ENCODE measurements around the gene GAGE12H. TPM values are rescaled to one million over a fixed set of nuclear protein-coding genes. Genes with fewer than 3 reads are reported as not detected.
"Not testable (repeated sequence)": the region's sequence is repeated elsewhere in the genome, so short reads cannot be mapped to it uniquely, and the experiment has no call there.

Gene GAGE12H
- total RNA-seq, result not detected in 2 replicates

DNA sequence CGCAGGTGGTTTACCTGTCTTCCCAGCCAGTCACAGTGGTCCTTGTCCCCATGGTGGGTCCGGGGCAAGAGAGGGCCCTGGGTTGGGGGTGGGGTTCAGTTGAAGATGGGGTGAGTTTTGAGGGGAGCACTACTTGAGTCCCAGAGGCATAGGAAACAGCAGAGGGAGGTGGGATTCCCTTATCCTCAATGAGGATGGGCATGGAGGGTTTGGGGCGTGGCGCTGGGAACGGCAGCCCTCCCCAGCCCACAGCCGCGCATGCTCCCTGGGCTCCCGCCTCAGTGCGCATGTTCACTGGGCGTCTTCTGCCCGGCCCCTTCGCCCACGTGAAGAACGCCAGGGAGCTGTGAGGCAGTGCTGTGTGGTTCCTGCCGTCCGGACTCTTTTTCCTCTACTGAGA, at the start of gene GAGE12H:
Gene GAGE12H, plus strand, starts transcription at position 301 of the 400 bp plus-strand sequence. CDS start 1,155 bp downstream, outside the sequence.
- H3K79me2 ChIP-seq (ENCODE audit: insufficient read depth, low read length); H3K27me3 ChIP-seq (ENCODE audit: insufficient read depth, low read length); H3K9me3 ChIP-seq (ENCODE audit: low read depth, low read length); H3K36me3 ChIP-seq (ENCODE audit: insufficient read depth, low read length); DNase-seq (ENCODE audit: insufficient read length, low spot score, missing footprints); H3K4me2 ChIP-seq (ENCODE audit: insufficient read depth, low read length); H4K20me1 ChIP-seq (ENCODE audit: insufficient read depth, low read length); H3K4me1 ChIP-seq (ENCODE audit: insufficient read depth, low read length); H3K27ac ChIP-seq (ENCODE audit: low read depth, low read length); H3K4me3 ChIP-seq (ENCODE audit: insufficient read depth, low read length); H2AFZ ChIP-seq (ENCODE audit: low read length): not testable (repeated sequence)

- H3K27ac ChIP-seq (ENCODE audit: low read depth, low read length); H3K36me3 ChIP-seq (ENCODE audit: insufficient read depth, low read length); H4K20me1 ChIP-seq (ENCODE audit: insufficient read depth, low read length); H3K27me3 ChIP-seq (ENCODE audit: insufficient read depth, low read length); DNase-seq (ENCODE audit: insufficient read length, low spot score, missing footprints); H3K79me2 ChIP-seq (ENCODE audit: insufficient read depth, low read length); H3K4me1 ChIP-seq (ENCODE audit: insufficient read depth, low read length); H2AFZ ChIP-seq (ENCODE audit: low read length); H3K4me3 ChIP-seq (ENCODE audit: insufficient read depth, low read length); H3K4me2 ChIP-seq (ENCODE audit: insufficient read depth, low read length); H3K9me3 ChIP-seq (ENCODE audit: low read depth, low read length): not testable (repeated sequence)
Measured at GRCh38 chrX:49531877-49532276, 47.9 kb upstream of the GAGE12H start, which contains the start of gene GAGE12C. TSS of gene GAGE12C (plus strand) at chrX:49532177. CDS start at chrX:49533332, 1,155 bp downstream.

- DNase-seq (ENCODE audit: insufficient read length, low spot score, missing footprints); H3K9me3 ChIP-seq (ENCODE audit: low read depth, low read length); H3K79me2 ChIP-seq (ENCODE audit: insufficient read depth, low read length): not testable (repeated sequence)
Measured at GRCh38 chrX:49541433-49541832, 38.3 kb upstream of the GAGE12H start, which contains the start of gene GAGE12D. TSS of gene GAGE12D (plus strand) at chrX:49541733. CDS start at chrX:49542888, 1,155 bp downstream.

DNA sequence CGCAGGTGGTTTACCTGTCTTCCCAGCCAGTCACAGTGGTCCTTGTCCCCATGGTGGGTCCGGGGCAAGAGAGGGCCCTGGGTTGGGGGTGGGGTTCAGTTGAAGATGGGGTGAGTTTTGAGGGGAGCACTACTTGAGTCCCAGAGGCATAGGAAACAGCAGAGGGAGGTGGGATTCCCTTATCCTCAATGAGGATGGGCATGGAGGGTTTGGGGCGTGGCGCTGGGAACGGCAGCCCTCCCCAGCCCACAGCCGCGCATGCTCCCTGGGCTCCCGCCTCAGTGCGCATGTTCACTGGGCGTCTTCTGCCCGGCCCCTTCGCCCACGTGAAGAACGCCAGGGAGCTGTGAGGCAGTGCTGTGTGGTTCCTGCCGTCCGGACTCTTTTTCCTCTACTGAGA, 28.8 kb upstream of the GAGE12H start, which contains the start of gene GAGE12E:
Gene GAGE12E, plus strand, starts transcription at position 301 of the 400 bp plus-strand sequence. CDS start 1,155 bp downstream, outside the sequence.
- not testable (repeated sequence) for H3K27me3 ChIP-seq (ENCODE audit: insufficient read depth, low read length); H3K36me3 ChIP-seq (ENCODE audit: insufficient read depth, low read length); H3K4me3 ChIP-seq (ENCODE audit: insufficient read depth, low read length); DNase-seq (ENCODE audit: insufficient read length, low spot score, missing footprints); H3K79me2 ChIP-seq (ENCODE audit: insufficient read depth, low read length); H2AFZ ChIP-seq (ENCODE audit: low read length); H4K20me1 ChIP-seq (ENCODE audit: insufficient read depth, low read length); H3K27ac ChIP-seq (ENCODE audit: low read depth, low read length); H3K4me1 ChIP-seq (ENCODE audit: insufficient read depth, low read length); H3K9me3 ChIP-seq (ENCODE audit: low read depth, low read length); H3K4me2 ChIP-seq (ENCODE audit: insufficient read depth, low read length)

More at GRCh38 chrX:49541433-49541832, 38.3 kb upstream of the GAGE12H start, which contains the start of gene GAGE12D:
- not testable (repeated sequence) for H2AFZ ChIP-seq (ENCODE audit: low read length); H3K4me2 ChIP-seq (ENCODE audit: insufficient read depth, low read length); H4K20me1 ChIP-seq (ENCODE audit: insufficient read depth, low read length); H3K27ac ChIP-seq (ENCODE audit: low read depth, low read length); H3K4me1 ChIP-seq (ENCODE audit: insufficient read depth, low read length); H3K27me3 ChIP-seq (ENCODE audit: insufficient read depth, low read length); H3K36me3 ChIP-seq (ENCODE audit: insufficient read depth, low read length); H3K4me3 ChIP-seq (ENCODE audit: insufficient read depth, low read length)

DNA sequence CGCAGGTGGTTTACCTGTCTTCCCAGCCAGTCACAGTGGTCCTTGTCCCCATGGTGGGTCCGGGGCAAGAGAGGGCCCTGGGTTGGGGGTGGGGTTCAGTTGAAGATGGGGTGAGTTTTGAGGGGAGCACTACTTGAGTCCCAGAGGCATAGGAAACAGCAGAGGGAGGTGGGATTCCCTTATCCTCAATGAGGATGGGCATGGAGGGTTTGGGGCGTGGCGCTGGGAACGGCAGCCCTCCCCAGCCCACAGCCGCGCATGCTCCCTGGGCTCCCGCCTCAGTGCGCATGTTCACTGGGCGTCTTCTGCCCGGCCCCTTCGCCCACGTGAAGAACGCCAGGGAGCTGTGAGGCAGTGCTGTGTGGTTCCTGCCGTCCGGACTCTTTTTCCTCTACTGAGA, 19.2 kb upstream of the GAGE12H start, which contains the start of gene GAGE12F:
Gene GAGE12F, plus strand, starts transcription at position 301 of the 400 bp plus-strand sequence. CDS start 1,155 bp downstream, outside the sequence.
- not testable (repeated sequence) for H3K4me1 ChIP-seq (ENCODE audit: insufficient read depth, low read length); H3K79me2 ChIP-seq (ENCODE audit: insufficient read depth, low read length); H3K36me3 ChIP-seq (ENCODE audit: insufficient read depth, low read length); H3K27ac ChIP-seq (ENCODE audit: low read depth, low read length); H3K4me2 ChIP-seq (ENCODE audit: insufficient read depth, low read length); H3K9me3 ChIP-seq (ENCODE audit: low read depth, low read length); H2AFZ ChIP-seq (ENCODE audit: low read length); H4K20me1 ChIP-seq (ENCODE audit: insufficient read depth, low read length); H3K27me3 ChIP-seq (ENCODE audit: insufficient read depth, low read length); DNase-seq (ENCODE audit: insufficient read length, low spot score, missing footprints); H3K4me3 ChIP-seq (ENCODE audit: insufficient read depth, low read length)

DNA sequence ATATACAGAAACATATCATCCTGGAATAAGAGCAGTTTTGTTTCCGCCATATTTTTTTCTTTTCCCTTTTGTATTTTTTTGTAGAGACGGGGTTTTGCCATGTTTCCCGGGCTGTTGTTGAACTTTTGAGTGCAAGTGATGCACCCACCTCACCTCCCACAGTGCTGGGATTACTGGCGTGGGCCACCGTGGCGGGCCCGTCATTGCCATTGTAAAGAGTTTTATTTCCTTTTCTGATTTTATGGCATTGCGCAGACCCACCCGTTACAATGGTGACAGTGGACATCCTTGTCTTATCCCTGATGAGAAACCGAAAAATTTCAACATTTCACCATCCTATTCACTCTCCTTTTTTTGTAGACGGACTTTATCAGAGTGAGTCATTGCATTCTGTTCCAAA, 11.0 kb upstream of the GAGE12H start:
- H3K9me3 ChIP-seq (ENCODE audit: low read depth, low read length); H3K4me3 ChIP-seq (ENCODE audit: insufficient read depth, low read length); H3K4me1 ChIP-seq (ENCODE audit: insufficient read depth, low read length); DNase-seq (ENCODE audit: insufficient read length, low spot score, missing footprints); H3K36me3 ChIP-seq (ENCODE audit: insufficient read depth, low read length); H3K79me2 ChIP-seq (ENCODE audit: insufficient read depth, low read length); H3K27me3 ChIP-seq (ENCODE audit: insufficient read depth, low read length); H3K27ac ChIP-seq (ENCODE audit: low read depth, low read length); H3K4me2 ChIP-seq (ENCODE audit: insufficient read depth, low read length); H4K20me1 ChIP-seq (ENCODE audit: insufficient read depth, low read length); H2AFZ ChIP-seq (ENCODE audit: low read length): not testable (repeated sequence)

DNA sequence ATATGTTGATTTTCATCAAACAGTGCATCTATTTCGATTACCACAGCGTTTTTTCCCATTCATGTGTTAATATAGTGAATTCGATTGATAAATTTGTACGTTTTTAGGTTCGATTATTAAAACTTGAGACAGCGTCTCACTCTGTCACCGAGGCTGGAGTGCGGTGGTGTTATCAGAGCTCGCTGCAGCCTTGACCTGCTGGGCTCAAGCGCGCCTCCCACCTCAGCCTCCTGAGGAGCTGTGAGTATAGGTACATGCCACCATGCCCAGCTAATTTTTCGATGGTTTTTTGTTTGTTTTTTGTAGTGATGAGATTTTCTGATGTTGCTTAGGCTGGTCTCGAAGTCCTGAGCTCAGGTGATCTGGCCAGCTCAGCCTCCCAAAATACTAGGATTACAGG, 10.6 kb upstream of the GAGE12H start:
- not testable (repeated sequence) for H3K79me2 ChIP-seq (ENCODE audit: insufficient read depth, low read length); H3K4me1 ChIP-seq (ENCODE audit: insufficient read depth, low read length); DNase-seq (ENCODE audit: insufficient read length, low spot score, missing footprints); H3K36me3 ChIP-seq (ENCODE audit: insufficient read depth, low read length); H2AFZ ChIP-seq (ENCODE audit: low read length); H3K27me3 ChIP-seq (ENCODE audit: insufficient read depth, low read length); H3K27ac ChIP-seq (ENCODE audit: low read depth, low read length); H4K20me1 ChIP-seq (ENCODE audit: insufficient read depth, low read length); H3K4me2 ChIP-seq (ENCODE audit: insufficient read depth, low read length); H3K4me3 ChIP-seq (ENCODE audit: insufficient read depth, low read length); H3K9me3 ChIP-seq (ENCODE audit: low read depth, low read length)

GRCh38 chrX:49570100-49570499, 9.6 kb upstream of the GAGE12H start, which contains the start of gene GAGE12G:
TSS of gene GAGE12G (plus strand) at chrX:49570400. CDS start at chrX:49571555, 1,155 bp downstream.
- H3K9me3 ChIP-seq (ENCODE audit: low read depth, low read length); H3K79me2 ChIP-seq (ENCODE audit: insufficient read depth, low read length); H3K27me3 ChIP-seq (ENCODE audit: insufficient read depth, low read length); H3K4me2 ChIP-seq (ENCODE audit: insufficient read depth, low read length); DNase-seq (ENCODE audit: insufficient read length, low spot score, missing footprints); H3K27ac ChIP-seq (ENCODE audit: low read depth, low read length); H4K20me1 ChIP-seq (ENCODE audit: insufficient read depth, low read length); H3K36me3 ChIP-seq (ENCODE audit: insufficient read depth, low read length); H3K4me1 ChIP-seq (ENCODE audit: insufficient read depth, low read length); H2AFZ ChIP-seq (ENCODE audit: low read length); H3K4me3 ChIP-seq (ENCODE audit: insufficient read depth, low read length): not testable (repeated sequence)

- not testable (repeated sequence) for H2AFZ ChIP-seq (ENCODE audit: low read length); H4K20me1 ChIP-seq (ENCODE audit: insufficient read depth, low read length); H3K4me1 ChIP-seq (ENCODE audit: insufficient read depth, low read length); H3K4me3 ChIP-seq (ENCODE audit: insufficient read depth, low read length); DNase-seq (ENCODE audit: insufficient read length, low spot score, missing footprints); H3K4me2 ChIP-seq (ENCODE audit: insufficient read depth, low read length); H3K27ac ChIP-seq (ENCODE audit: low read depth, low read length); H3K9me3 ChIP-seq (ENCODE audit: low read depth, low read length); H3K27me3 ChIP-seq (ENCODE audit: insufficient read depth, low read length); H3K36me3 ChIP-seq (ENCODE audit: insufficient read depth, low read length); H3K79me2 ChIP-seq (ENCODE audit: insufficient read depth, low read length)
Measured at GRCh38 chrX:49589196-49589595, 9.4 kb downstream of the GAGE12H start, which contains the start of gene GAGE2A. TSS of gene GAGE2A (plus strand) at chrX:49589496. CDS start at chrX:49590651, 1,155 bp downstream.

Data from osteoblast (primary cell).